K562 (cell line): Measurements from ENCODE around the gene DUSP19. TPM values are rescaled to one million over a fixed set of nuclear protein-coding genes. Genes with fewer than 3 reads are reported as not detected.

Experiments used
- ATF3 ChIP-seq, 2 experiments: fragments of 450-650 bp in 1 of 2; sonication (generic) in 1 of 2; formaldehyde crosslinking in 1 of 2; IDR thresholded peaks in 1 of 2; conservative IDR thresholded peaks in 1 of 2; 2 replicates each; pipeline versions ENCODE4 v1.6.1 to v1.8.1; 2016 to 2023; ENCODE audit warnings: mild to moderate bottlenecking in 2 of 2, moderate library complexity in 2 of 2, inconsistent platforms in 1 of 2, missing genetic modification reagents in 1 of 2
- ATF7 ChIP-seq: fragments of 450-650 bp; IDR thresholded peaks from 2 replicates; pipeline ENCODE4 v1.7.1; 2014; ENCODE audit warnings: mild to moderate bottlenecking, moderate library complexity
- BMI1 ChIP-seq: fragments of 150-350 bp; IDR thresholded peaks from 2 replicates; pipeline ENCODE4 v1.6.1; 2014; ENCODE audit warnings: low read length
- CBFB ChIP-seq: sonication (generic); formaldehyde crosslinking; IDR thresholded peaks from 2 replicates; pipeline ENCODE4 v1.4.0; 2020; ENCODE audit warnings: mild to moderate bottlenecking, missing genetic modification reagents
- COPS2 ChIP-seq: fragments of 450-650 bp; conservative IDR thresholded peaks from 2 replicates; pipeline ENCODE4 v1.6.1; 2016; ENCODE audit warnings: mild to moderate bottlenecking, moderate library complexity
- ERF ChIP-seq: fragments of 450-650 bp; formaldehyde crosslinking; IDR thresholded peaks from 2 replicates; pipeline ENCODE4 v1.4.0; 2020; ENCODE audit warnings: mild to moderate bottlenecking, mixed read lengths
- GTF2F1 ChIP-seq: IDR thresholded peaks from 2 replicates; pipeline ENCODE4 v1.6.1; 2011; ENCODE audit warnings: low read depth, low read length, improper control_type of control experiment
- LARP7 ChIP-seq: fragments of 450-650 bp; IDR thresholded peaks from 2 replicates; pipeline ENCODE4 v1.6.1; 2016
- PHB ChIP-seq: fragments of 250-450 bp; sonication (Bioruptor Pico); IDR thresholded peaks from 2 replicates; pipeline ENCODE4 v1.5.0; 2021
- PTTG1 ChIP-seq: fragments of 450-650 bp; IDR thresholded peaks from 2 replicates; pipeline ENCODE4 v1.6.1; 2016; ENCODE audit warnings: low read depth, mild to moderate bottlenecking, missing genetic modification characterization, missing compliant biosample characterization
- SP2 ChIP-seq: IDR thresholded peaks from 2 replicates; pipeline ENCODE4 v1.6.1; 2011; ENCODE audit warnings: mild to moderate bottlenecking, low read depth, low read length, moderate library complexity; ENCODE audit not compliant: poor library complexity, severe bottlenecking; ENCODE audit errors: extremely low read depth
- SRSF3 ChIP-seq: fragments of 200-400 bp; formaldehyde crosslinking; IDR thresholded peaks from 2 replicates; pipeline ENCODE4 v1.6.1; 2016; ENCODE audit warnings: mild to moderate bottlenecking, low read length, moderate library complexity; ENCODE audit not compliant: insufficient read depth
- TAF7 ChIP-seq: fragments of 450-650 bp; IDR thresholded peaks from 2 replicates; pipeline ENCODE4 v1.6.1; 2016; ENCODE audit warnings: missing genetic modification characterization, missing compliant biosample characterization
- ZBTB26 ChIP-seq: fragments of 450-650 bp; formaldehyde crosslinking; IDR thresholded peaks from 2 replicates; pipeline ENCODE4 v1.4.0; 2022; ENCODE audit warnings: missing genetic modification characterization
- ZFP30 ChIP-seq: fragments of 250-450 bp; sonication (Bioruptor Pico); IDR thresholded peaks from 2 replicates; pipeline ENCODE4 v1.8.0; 2022; ENCODE audit warnings: moderate library complexity, mild to moderate bottlenecking, inconsistent platforms, borderline replicate concordance
- polyA plus RNA-seq, 8 experiments: library from polyadenylated mRNA; depleted of rRNA in 4 of 8; stranded (reverse) in 5 of 8; unstranded in 3 of 8; fragments of >200 nt; fragmentation: Nextera tagmentation in 2 of 8; fragmentation: Illumina TruSeq in 1 of 8; extraction: Ambion mirVana in 2 of 8; extraction: Trizol in 1 of 8; gene quantifications; 2 replicates each; pipeline versions ENCODE4 v1.2.1 to v1.2.3, GENCODE V29; 2011 to 2014; ENCODE audit warnings: inconsistent platforms in 1 of 8, missing spikeins in 1 of 8
- total RNA-seq, 7 experiments: library from RNA; depleted of rRNA in 6 of 7; stranded (reverse); fragments of >200 nt in 6 of 7; fragmentation: Illumina TruSeq in 2 of 7; extraction: Trizol in 2 of 7; gene quantifications; 2 replicates each; pipeline versions ENCODE4 v1.2.1 to v1.2.3, GENCODE V29; 2011 to 2021; ENCODE audit warnings: low replicate concordance in 1 of 7
- TF ChIP-seq, protein P1 (sequence below): fragments of 450-650 bp; IDR thresholded peaks from 2 replicates; pipeline ENCODE4 v1.6.1; 2017; ENCODE audit warnings: antibody characterized with exemption, mild to moderate bottlenecking
- TF ChIP-seq, protein P2 (sequence below): fragments of 450-650 bp; IDR thresholded peaks from 2 replicates; pipeline ENCODE4 v1.6.1; 2016; ENCODE audit warnings: antibody characterized with exemption

The DUSP19 gene
- total and polyA plus RNA-seq, 9 of the 15 experiments (the other 6 are each of a cell fraction or from before 2014, with no cell fraction given), result 1.6 to 6.3 (median 3.1) TPM

DNA sequence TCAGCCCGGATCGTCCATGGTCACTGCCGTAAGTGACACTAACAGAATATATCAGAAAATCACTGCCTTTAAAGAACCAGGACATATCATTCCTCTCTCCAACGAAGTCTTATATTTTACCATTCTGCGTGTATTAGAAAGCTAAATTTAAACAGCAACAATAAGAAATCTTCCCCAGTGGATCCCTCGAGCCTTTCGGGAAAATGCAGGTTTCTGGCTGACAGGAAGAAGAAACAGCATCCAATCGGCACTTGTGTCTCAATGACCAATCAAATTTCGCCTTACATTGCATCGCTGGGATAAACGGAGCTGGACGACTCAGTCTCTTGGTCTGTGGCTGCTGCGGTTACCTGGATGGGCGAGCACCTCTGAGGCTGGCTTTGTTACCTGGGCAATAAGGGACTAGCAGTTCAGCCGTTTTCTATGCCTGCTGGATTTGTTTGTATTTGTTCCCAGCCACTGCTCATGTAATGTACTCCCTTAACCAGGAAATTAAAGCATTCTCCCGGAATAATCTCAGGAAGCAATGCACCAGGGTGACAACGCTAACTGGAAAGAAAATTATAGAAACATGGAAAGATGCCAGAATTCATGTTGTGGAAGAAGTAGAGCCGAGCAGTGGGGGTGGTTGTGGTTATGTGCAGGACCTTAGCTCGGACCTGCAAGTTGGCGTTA, at the start of gene DUSP19 (continued):
- TF ChIP-seq, protein P1, sequence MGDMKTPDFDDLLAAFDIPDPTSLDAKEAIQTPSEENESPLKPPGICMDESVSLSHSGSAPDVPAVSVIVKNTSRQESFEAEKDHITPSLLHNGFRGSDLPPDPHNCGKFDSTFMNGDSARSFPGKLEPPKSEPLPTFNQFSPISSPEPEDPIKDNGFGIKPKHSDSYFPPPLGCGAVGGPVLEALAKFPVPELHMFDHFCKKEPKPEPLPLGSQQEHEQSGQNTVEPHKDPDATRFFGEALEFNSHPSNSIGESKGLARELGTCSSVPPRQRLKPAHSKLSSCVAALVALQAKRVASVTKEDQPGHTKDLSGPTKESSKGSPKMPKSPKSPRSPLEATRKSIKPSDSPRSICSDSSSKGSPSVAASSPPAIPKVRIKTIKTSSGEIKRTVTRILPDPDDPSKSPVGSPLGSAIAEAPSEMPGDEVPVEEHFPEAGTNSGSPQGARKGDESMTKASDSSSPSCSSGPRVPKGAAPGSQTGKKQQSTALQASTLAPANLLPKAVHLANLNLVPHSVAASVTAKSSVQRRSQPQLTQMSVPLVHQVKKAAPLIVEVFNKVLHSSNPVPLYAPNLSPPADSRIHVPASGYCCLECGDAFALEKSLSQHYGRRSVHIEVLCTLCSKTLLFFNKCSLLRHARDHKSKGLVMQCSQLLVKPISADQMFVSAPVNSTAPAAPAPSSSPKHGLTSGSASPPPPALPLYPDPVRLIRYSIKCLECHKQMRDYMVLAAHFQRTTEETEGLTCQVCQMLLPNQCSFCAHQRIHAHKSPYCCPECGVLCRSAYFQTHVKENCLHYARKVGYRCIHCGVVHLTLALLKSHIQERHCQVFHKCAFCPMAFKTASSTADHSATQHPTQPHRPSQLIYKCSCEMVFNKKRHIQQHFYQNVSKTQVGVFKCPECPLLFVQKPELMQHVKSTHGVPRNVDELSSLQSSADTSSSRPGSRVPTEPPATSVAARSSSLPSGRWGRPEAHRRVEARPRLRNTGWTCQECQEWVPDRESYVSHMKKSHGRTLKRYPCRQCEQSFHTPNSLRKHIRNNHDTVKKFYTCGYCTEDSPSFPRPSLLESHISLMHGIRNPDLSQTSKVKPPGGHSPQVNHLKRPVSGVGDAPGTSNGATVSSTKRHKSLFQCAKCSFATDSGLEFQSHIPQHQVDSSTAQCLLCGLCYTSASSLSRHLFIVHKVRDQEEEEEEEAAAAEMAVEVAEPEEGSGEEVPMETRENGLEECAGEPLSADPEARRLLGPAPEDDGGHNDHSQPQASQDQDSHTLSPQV, result peak; percentile 77
- TF ChIP-seq ERF (0 out of 2 replicates have a peak, but pooled peaks have one; percentile 4), LARP7 (0 out of 2 replicates have a peak, but pooled peaks have one; percentile 10), ATF3 (IDR thresholded peaks at IDR 0.05) (peak; percentile 26; the same call in 1 of the 2 replicates), ATF3 (CRISPR knock-in tag; conservative IDR thresholded peaks at IDR 0.05) (0 out of 2 replicates have a peak, but pooled peaks have one; percentile 21), ATF7 (peak; percentile 64; the same call in 1 of the 2 replicates), SRSF3 (no peak), BMI1 (no peak), PHB (no peak), ZFP30 (CRISPR knock-in tag) (no peak), ZBTB26 (CRISPR knock-in tag) (peak; percentile 8; the same call in 1 of the 2 replicates), COPS2 (no peak), SP2 (no peak), GTF2F1 (peak; percentile 75; the same call in 1 of the 2 replicates), PTTG1 (no peak), CBFB (CRISPR knock-in tag) (peak; percentile 90), TAF7 (tag) (peak; percentile 71; the same call in 1 of the 2 replicates)
- TF ChIP-seq, protein P2, sequence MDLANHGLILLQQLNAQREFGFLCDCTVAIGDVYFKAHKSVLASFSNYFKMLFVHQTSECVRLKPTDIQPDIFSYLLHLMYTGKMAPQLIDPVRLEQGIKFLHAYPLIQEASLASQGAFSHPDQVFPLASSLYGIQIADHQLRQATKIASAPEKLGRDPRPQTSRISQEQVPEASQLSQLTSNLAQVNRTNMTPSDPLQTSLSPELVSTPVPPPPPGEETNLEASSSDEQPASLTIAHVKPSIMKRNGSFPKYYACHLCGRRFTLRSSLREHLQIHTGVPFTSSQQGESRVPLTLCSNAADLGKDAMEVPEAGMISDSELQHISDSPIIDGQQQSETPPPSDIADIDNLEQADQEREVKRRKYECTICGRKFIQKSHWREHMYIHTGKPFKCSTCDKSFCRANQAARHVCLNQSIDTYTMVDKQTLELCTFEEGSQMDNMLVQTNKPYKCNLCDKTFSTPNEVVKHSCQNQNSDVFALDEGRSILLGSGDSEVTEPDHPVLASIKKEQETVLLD, result peak; percentile 60; the same call in 1 of the 2 replicates
